ENCODE measurements around the gene ASIC3.
A peak's percentile ranks its signal among the peaks of the same experiment; 100 is the strongest.

ASIC3 gene

DNA sequence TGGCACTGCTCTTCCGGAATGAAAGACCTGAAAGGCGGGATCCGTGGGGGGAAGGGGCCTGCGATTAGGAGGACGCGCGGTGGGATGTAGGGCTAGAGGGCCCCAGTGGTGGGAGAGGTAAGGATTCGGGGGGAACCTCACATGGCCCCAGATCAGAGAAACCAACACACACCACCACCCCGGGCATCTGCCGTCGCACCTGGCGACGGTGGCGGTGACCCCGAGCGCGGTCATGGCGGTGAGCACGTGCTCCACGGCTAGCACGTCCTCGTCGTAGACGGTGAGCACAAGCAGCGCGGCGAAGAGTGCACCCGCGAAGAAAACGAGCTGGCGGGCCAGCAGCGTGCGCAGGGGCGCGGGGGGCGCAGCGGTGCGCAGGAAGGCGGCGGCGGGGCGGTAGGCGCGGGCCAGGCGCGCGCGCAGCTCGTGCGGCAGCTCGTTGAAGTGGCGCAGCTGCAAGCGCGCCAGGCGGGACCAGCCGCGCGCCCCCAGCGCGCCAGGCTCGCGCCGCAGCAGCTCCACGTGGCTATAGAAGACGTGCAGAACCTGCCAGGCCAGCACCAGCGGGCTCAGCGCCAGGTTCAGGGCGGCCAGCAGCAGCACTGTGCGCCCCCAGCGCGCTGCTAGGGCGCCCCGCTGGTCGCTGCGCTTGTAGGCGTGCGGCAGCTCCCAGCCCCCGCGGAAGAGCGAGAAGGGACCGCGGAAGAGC, 29.8 kb upstream of the ASIC3 start:
- H3K56ac ChIP-seq (ENCODE audit: low read length), result peak overlapping the region; percentile 70
- no peaks in the 10 kb centered on the region for H3K79me1 ChIP-seq (ENCODE audit: low read length)
- no peak overlapping the region for H4K8ac ChIP-seq (ENCODE audit: low read depth, low read length)
- no peak overlapping the region for H3K27ac ChIP-seq (ENCODE audit: low read depth, low read length)
- H2BK5ac ChIP-seq (ENCODE audit: low read length), result no peak overlapping the region
- no peak overlapping the region for H3K18ac ChIP-seq (ENCODE audit: low read length)
- H3K4me2 ChIP-seq (ENCODE audit: low read length), result peak overlapping the region; percentile 31
- H3K4me1 ChIP-seq (ENCODE audit: control insufficient read depth, low read depth, low read length), result no peaks in the 10 kb centered on the region
- peaks cover 7% of the 10 kb centered on the region for H3K27me3 ChIP-seq (ENCODE audit: insufficient read depth, low read length, poor library complexity)
- no peak overlapping the region for H2BK15ac ChIP-seq (replicated peaks; ENCODE audit: low read depth)
- H3K23ac ChIP-seq (ENCODE audit: low read length), result peak overlapping the region; percentile 66
- DNase-seq, result peak; percentile 55
- H3K4me3 ChIP-seq (ENCODE audit: low read length), result no peak overlapping the region
- no peaks in the 10 kb centered on the region for H3K79me2 ChIP-seq (ENCODE audit: control insufficient read depth, insufficient read depth, low read length)
- no peak overlapping the region for H2BK120ac ChIP-seq (ENCODE audit: low read depth, low read length)
- no peak overlapping the region for H3K4ac ChIP-seq (ENCODE audit: low read depth, low read length)
- no peak overlapping the region for H2AK5ac ChIP-seq (ENCODE audit: low read length)
- WGBS (ENCODE audit: extremely low coverage, insufficient coverage, low lambda C conversion rate), result no CpG with 5 or more reads among the region's 82 CpGs
- no peaks in the 10 kb centered on the region for H3K36me3 ChIP-seq (ENCODE audit: control insufficient read depth, insufficient read depth, low read length)
- H3K9ac ChIP-seq (ENCODE audit: low read length), result peak overlapping the region; percentile 40
- no peak overlapping the region for H4K5ac ChIP-seq (ENCODE audit: low read length)

DNA sequence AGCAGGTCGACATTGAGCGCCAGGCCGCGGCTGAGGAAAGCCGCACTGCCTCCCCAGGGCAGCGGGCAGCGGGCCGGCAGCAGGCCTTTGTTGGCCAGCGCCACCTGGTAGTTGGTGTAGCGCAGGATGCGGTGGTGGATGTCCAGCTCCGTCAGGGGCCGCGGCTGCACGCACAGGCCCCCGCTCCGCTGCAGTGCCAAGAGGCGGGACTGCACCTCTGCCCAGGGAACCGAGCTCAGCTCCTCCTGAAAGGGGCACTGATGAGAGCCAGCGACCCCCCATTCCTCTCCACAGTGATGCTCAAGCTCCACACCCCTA, 29.2 kb upstream of the ASIC3 start:
- Histone ChIP-seq H4K5ac (ENCODE audit: low read length) (no peak overlapping the region), H3K18ac (ENCODE audit: low read length) (no peak overlapping the region), H2BK120ac (ENCODE audit: low read depth, low read length) (no peak overlapping the region), H3K36me3 (ENCODE audit: control insufficient read depth, insufficient read depth, low read length) (no peaks in the 10 kb centered on the region), H3K79me1 (ENCODE audit: low read length) (no peaks in the 10 kb centered on the region), H3K23ac (ENCODE audit: low read length) (no peak overlapping the region), H2BK15ac (replicated peaks; ENCODE audit: low read depth) (no peak overlapping the region), H3K9ac (ENCODE audit: low read length) (no peak overlapping the region), H2BK5ac (ENCODE audit: low read length) (no peak overlapping the region), H3K27ac (ENCODE audit: low read depth, low read length) (no peak overlapping the region), H3K4ac (ENCODE audit: low read depth, low read length) (no peak overlapping the region), H4K8ac (ENCODE audit: low read depth, low read length) (no peak overlapping the region), H3K79me2 (ENCODE audit: control insufficient read depth, insufficient read depth, low read length) (no peaks in the 10 kb centered on the region), H3K27me3 (ENCODE audit: insufficient read depth, low read length, poor library complexity) (peaks cover 7% of the 10 kb centered on the region), H3K4me3 (ENCODE audit: low read length) (no peak overlapping the region), H3K56ac (ENCODE audit: low read length) (peak overlapping the region; percentile 64), H3K4me1 (ENCODE audit: control insufficient read depth, low read depth, low read length) (no peaks in the 10 kb centered on the region), H3K4me2 (ENCODE audit: low read length) (no peak overlapping the region), H2AK5ac (ENCODE audit: low read length) (no peak overlapping the region)
- no CpG with 5 or more reads among the region's 20 CpGs for WGBS (ENCODE audit: extremely low coverage, insufficient coverage, low lambda C conversion rate)
- DNase-seq, result no peak

DNA sequence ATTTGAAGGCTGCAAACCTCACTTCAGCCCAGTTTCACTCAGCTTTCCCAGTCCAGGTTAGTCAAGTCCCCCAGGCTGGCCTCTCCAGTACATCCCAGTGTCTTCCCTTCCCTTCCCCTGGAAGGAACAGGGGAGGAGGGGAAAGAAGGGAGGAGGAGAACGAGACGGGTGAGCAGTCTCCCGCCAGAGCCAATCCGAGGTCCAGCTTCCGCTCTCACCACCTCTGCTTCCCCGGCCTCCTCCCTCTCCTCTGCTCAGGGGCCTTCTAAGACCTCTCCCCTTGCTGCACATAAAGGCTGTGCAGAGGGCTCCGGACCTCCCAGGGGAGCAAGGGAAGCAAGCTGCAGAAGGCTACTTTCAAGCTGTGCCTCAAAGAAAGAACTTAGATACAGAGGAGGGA, 28.1 kb upstream of the ASIC3 start:
- H3K36me3 ChIP-seq (ENCODE audit: control insufficient read depth, insufficient read depth, low read length), result no peaks in the 10 kb centered on the region
- H3K56ac ChIP-seq (ENCODE audit: low read length), result peak overlapping the region; percentile 1
- H3K9ac ChIP-seq (ENCODE audit: low read length), result peak overlapping the region; percentile 26
- no peak overlapping the region for H4K8ac ChIP-seq (ENCODE audit: low read depth, low read length)
- H3K79me1 ChIP-seq (ENCODE audit: low read length), result no peaks in the 10 kb centered on the region
- H2AK5ac ChIP-seq (ENCODE audit: low read length), result no peak overlapping the region
- H3K4me3 ChIP-seq (ENCODE audit: low read length), result no peak overlapping the region
- no peak overlapping the region for H2BK5ac ChIP-seq (ENCODE audit: low read length)
- H3K79me2 ChIP-seq (ENCODE audit: control insufficient read depth, insufficient read depth, low read length), result no peaks in the 10 kb centered on the region
- WGBS (ENCODE audit: extremely low coverage, insufficient coverage, low lambda C conversion rate), result no CpG with 5 or more reads among the region's 7 CpGs
- no peaks in the 10 kb centered on the region for H3K4me1 ChIP-seq (ENCODE audit: control insufficient read depth, low read depth, low read length)
- DNase-seq, result peak; percentile 53
- no peak overlapping the region for H3K4ac ChIP-seq (ENCODE audit: low read depth, low read length)
- no peak overlapping the region for H2BK120ac ChIP-seq (ENCODE audit: low read depth, low read length)
- no peak overlapping the region for H3K4me2 ChIP-seq (ENCODE audit: low read length)
- no peak overlapping the region for H2BK15ac ChIP-seq (replicated peaks; ENCODE audit: low read depth)
- no peak overlapping the region for H3K18ac ChIP-seq (ENCODE audit: low read length)
- no peak overlapping the region for H4K5ac ChIP-seq (ENCODE audit: low read length)
- H3K27ac ChIP-seq (ENCODE audit: low read depth, low read length), result no peak overlapping the region
- H3K23ac ChIP-seq (ENCODE audit: low read length), result no peak overlapping the region
- peaks cover 7% of the 10 kb centered on the region for H3K27me3 ChIP-seq (ENCODE audit: insufficient read depth, low read length, poor library complexity)

DNA sequence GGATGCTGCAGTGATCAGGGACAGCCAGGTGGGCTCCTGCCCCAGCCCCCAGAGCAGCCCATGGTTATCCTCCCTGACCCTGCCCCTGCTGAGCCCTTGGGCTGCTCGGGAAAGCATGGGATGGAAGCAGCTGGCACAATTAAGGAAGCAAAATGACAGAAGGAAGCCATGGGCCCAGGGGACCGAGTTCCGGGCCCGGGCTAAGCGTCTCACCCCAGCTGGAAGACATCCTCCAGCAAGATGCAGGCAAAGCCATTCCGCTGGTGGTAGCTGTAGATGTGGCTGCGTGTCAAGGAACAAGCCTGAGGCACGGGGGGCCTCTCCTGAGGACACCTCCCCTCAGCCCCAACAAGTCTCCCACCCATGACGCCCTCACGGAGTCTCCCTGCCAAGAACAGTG, 25.1 kb upstream of the ASIC3 start:
- Histone ChIP-seq H2AK5ac (ENCODE audit: low read length) (no peak overlapping the region), H3K56ac (ENCODE audit: low read length) (no peak overlapping the region), H3K4me1 (ENCODE audit: control insufficient read depth, low read depth, low read length) (no peaks in the 10 kb centered on the region), H3K4me2 (ENCODE audit: low read length) (no peak overlapping the region), H3K27me3 (ENCODE audit: insufficient read depth, low read length, poor library complexity) (peaks cover 7% of the 10 kb centered on the region), H3K79me2 (ENCODE audit: control insufficient read depth, insufficient read depth, low read length) (no peaks in the 10 kb centered on the region), H2BK15ac (replicated peaks; ENCODE audit: low read depth) (no peak overlapping the region), H3K4me3 (ENCODE audit: low read length) (no peak overlapping the region), H2BK5ac (ENCODE audit: low read length) (no peak overlapping the region), H3K18ac (ENCODE audit: low read length) (no peak overlapping the region), H3K36me3 (ENCODE audit: control insufficient read depth, insufficient read depth, low read length) (no peaks in the 10 kb centered on the region), H3K27ac (ENCODE audit: low read depth, low read length) (no peak overlapping the region), H3K4ac (ENCODE audit: low read depth, low read length) (no peak overlapping the region), H2BK120ac (ENCODE audit: low read depth, low read length) (no peak overlapping the region), H4K8ac (ENCODE audit: low read depth, low read length) (no peak overlapping the region), H3K79me1 (ENCODE audit: low read length) (no peaks in the 10 kb centered on the region), H4K5ac (ENCODE audit: low read length) (no peak overlapping the region), H3K9ac (ENCODE audit: low read length) (no peak overlapping the region), H3K23ac (ENCODE audit: low read length) (no peak overlapping the region)
- no peak for DNase-seq
- WGBS (ENCODE audit: extremely low coverage, insufficient coverage, low lambda C conversion rate), result no CpG with 5 or more reads among the region's 10 CpGs

DNA sequence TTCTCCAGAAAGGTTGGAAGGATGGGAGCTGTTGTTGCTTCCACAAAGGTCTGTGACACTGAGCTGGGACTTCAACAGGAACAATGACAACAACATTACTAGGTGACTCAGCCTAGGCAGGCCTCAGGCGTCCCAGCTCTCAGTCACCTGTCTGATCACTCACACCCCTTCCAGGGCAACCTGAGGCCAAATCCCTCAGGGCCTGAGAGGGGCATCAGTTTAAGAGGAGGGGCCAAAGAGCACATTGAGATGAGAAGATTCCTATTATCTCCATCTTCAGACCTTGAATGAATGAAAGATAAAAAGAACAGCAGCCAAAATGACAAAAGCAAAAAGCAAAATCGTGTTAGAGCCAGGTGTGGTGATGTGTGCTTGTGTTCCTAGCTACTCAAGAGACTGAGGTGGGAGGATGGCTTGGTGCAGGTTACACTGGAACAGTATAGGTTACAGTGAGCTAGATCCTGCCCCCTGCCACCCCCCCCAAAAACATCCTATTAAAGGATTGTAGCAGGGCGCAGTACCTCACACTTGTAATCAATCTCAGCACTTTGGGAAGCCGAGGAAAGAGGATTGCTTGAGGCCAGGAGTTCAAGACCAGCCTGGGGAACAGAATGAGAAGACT, 23.8 kb upstream of the ASIC3 start, which contains the start of gene ATG9B:
Gene ATG9B (minus strand): TSS at position 60 of the 622 bp plus-strand sequence. CDS start 71 bp downstream, outside the sequence.
- WGBS (ENCODE audit: extremely low coverage, insufficient coverage, low lambda C conversion rate), result no CpG with 5 or more reads among the region's 4 CpGs
- no peak within 1 kb of the TSS for H3K27ac ChIP-seq (ENCODE audit: low read depth, low read length)

More for the DNA sequence above, 23.8 kb upstream of the ASIC3 start, which contains the start of gene ATG9B:
- Histone ChIP-seq H3K79me1 (ENCODE audit: low read length) (no peaks in the 10 kb centered on the region), H3K18ac (ENCODE audit: low read length) (no peak within 1 kb of the TSS), H2AK5ac (ENCODE audit: low read length) (no peak within 1 kb of the TSS), H3K9ac (ENCODE audit: low read length) (no peak within 1 kb of the TSS), H2BK120ac (ENCODE audit: low read depth, low read length) (no peak within 1 kb of the TSS), H3K23ac (ENCODE audit: low read length) (no peak within 1 kb of the TSS), H2BK5ac (ENCODE audit: low read length) (no peak within 1 kb of the TSS), H4K8ac (ENCODE audit: low read depth, low read length) (no peak within 1 kb of the TSS), H3K36me3 (ENCODE audit: control insufficient read depth, insufficient read depth, low read length) (no peaks in the 10 kb centered on the region), H3K4me3 (ENCODE audit: low read length) (no peak within 1 kb of the TSS), H3K4me1 (ENCODE audit: control insufficient read depth, low read depth, low read length) (no peaks in the 10 kb centered on the region), H4K5ac (ENCODE audit: low read length) (no peak within 1 kb of the TSS), H3K4ac (ENCODE audit: low read depth, low read length) (no peak within 1 kb of the TSS), H3K79me2 (ENCODE audit: control insufficient read depth, insufficient read depth, low read length) (no peaks in the 10 kb centered on the region), H3K4me2 (ENCODE audit: low read length) (no peak within 1 kb of the TSS), H2BK15ac (replicated peaks; ENCODE audit: low read depth) (no peak within 1 kb of the TSS), H3K27me3 (ENCODE audit: insufficient read depth, low read length, poor library complexity) (no peaks in the 10 kb centered on the region), H3K56ac (ENCODE audit: low read length) (no peak within 1 kb of the TSS)
- peak; percentile 67 for DNase-seq

Measured in mesendoderm (in vitro differentiated cells).